ENCODE results near the gene NIPBL.
"Not testable (repeated sequence)": the region's sequence is repeated elsewhere in the genome, so short reads cannot be mapped to it uniquely, and the experiment has no call there.

Gene NIPBL

GRCh38 chr5:37039824-37040223, 163.3 kb downstream of the NIPBL start:
- DNase-seq, result no peak

- DNase-seq, result no peak
These were observed 167.1 kb downstream of the NIPBL start for GRCh38 chr5:37043693-37044092.

GRCh38 chr5:37044120-37044519, 167.6 kb downstream of the NIPBL start:
- DNase-seq, result no peak

- no peak for DNase-seq
These were observed 169.1 kb downstream of the NIPBL start for GRCh38 chr5:37045703-37046102.

GRCh38 chr5:37047947-37048346, 171.4 kb downstream of the NIPBL start:
- no peak for DNase-seq

GRCh38 chr5:37054391-37054790, 177.8 kb downstream of the NIPBL start:
- DNase-seq, result no peak

- DNase-seq, result no peak
These were observed 178.9 kb downstream of the NIPBL start for GRCh38 chr5:37055383-37055990.

GRCh38 chr5:37056762-37057161, 180.2 kb downstream of the NIPBL start:
- no peak for DNase-seq

GRCh38 chr5:37060030-37060429, 183.5 kb downstream of the NIPBL start:
- no peak for DNase-seq

GRCh38 chr5:37063739-37064138, 187.2 kb downstream of the NIPBL start:
- DNase-seq, result no peak

- no peak for DNase-seq
These were observed 187.9 kb downstream of the NIPBL start for GRCh38 chr5:37064442-37064841.

GRCh38 chr5:37071487-37071886, 194.9 kb downstream of the NIPBL start:
- DNase-seq, result no peak

GRCh38 chr5:37071901-37072581, 195.5 kb downstream of the NIPBL start:
- peak; percentile 76 for DNase-seq

GRCh38 chr5:37075399-37075950, 198.9 kb downstream of the NIPBL start:
- no peak for DNase-seq

- DNase-seq, result no peak
These were observed 200.6 kb downstream of the NIPBL start for GRCh38 chr5:37077146-37077545.

GRCh38 chr5:37080697-37081096, 204.1 kb downstream of the NIPBL start:
- no peak for DNase-seq

GRCh38 chr5:37082977-37083376, 206.4 kb downstream of the NIPBL start:
- not testable (repeated sequence) for DNase-seq

GRCh38 chr5:37086026-37086425, 209.5 kb downstream of the NIPBL start:
- not testable (repeated sequence) for DNase-seq

GRCh38 chr5:37086466-37087173, 210.1 kb downstream of the NIPBL start:
- no peak for DNase-seq

- DNase-seq, result no peak
These were observed 211.4 kb downstream of the NIPBL start for GRCh38 chr5:37088009-37088408.

- DNase-seq, result no peak
These were observed 213.7 kb downstream of the NIPBL start for GRCh38 chr5:37090123-37090726.

- DNase-seq, result no peak
These were observed 214.2 kb downstream of the NIPBL start for GRCh38 chr5:37090781-37091180.

GRCh38 chr5:37093795-37094194, 217.2 kb downstream of the NIPBL start:
- not testable (repeated sequence) for DNase-seq

Data from fibroblast of upper back skin (primary cell).